Upper lobe of right lung (tissue), 1 donor: ENCODE measurements around the gene NDUFS5. TPM values are rescaled to one million over a fixed set of nuclear protein-coding genes. Genes with fewer than 3 reads are reported as not detected.
"Not testable (repeated sequence)": the region's sequence is repeated elsewhere in the genome, so short reads cannot be mapped to it uniquely, and the experiment has no call there.

Source experiments
- ATAC-seq: fragments of 200-7000 bp; cut with Tn5 transposase; one replicate; pipeline ENCODE4 v1.9.1; 2020; ENCODE audit warnings: mild to moderate bottlenecking, moderate library complexity
- DNase-seq: peaks from one replicate; pipeline ENCODE4 v3.0.0-alpha.2; 2020
- H3K27ac ChIP-seq: fragments of 200-600 bp; one replicate; pipeline ENCODE4 v1.8.0; 2022
- H3K27me3 ChIP-seq: fragments of 200-600 bp; one replicate; pipeline ENCODE4 v1.8.0; 2022; ENCODE audit warnings: mild to moderate bottlenecking
- H3K36me3 ChIP-seq: fragments of 200-600 bp; one replicate; pipeline ENCODE4 v1.8.0; 2022
- H3K4me1 ChIP-seq: fragments of 200-600 bp; one replicate; pipeline ENCODE4 v1.8.0; 2022
- H3K4me3 ChIP-seq: fragments of 200-600 bp; one replicate; pipeline ENCODE4 v1.8.0; 2022; ENCODE audit warnings: mild to moderate bottlenecking
- H3K9me3 ChIP-seq: fragments of 200-600 bp; one replicate; pipeline ENCODE4 v1.8.0; 2022
- intact Hi-C: fragments of 100-400 bp; cut with DNase I; formaldehyde crosslinking; loops from one replicate; pipeline ENCODE4 v1.11.0; 2022
- total RNA-seq: library from RNA; stranded (reverse); fragmentation: NEBNext Ultra II Directional; extraction: Animal tissue kit (Norgen Biotek cat#: 25700); gene quantifications from one replicate; pipeline ENCODE4 v1.2.1, GENCODE V29; 2021
- TF ChIP-seq, protein P1 (sequence below): fragments of 200-600 bp; IDR thresholded peaks from one replicate; pipeline ENCODE4 v1.8.0; 2022; ENCODE audit warnings: antibody characterized with exemption
- donor health status: DM: no; HTN: yes; CAD: no; lungs with severe emphysema.

The NDUFS5 gene
- total RNA-seq, 1 donor from 2014 or later: 154 TPM

DNA sequence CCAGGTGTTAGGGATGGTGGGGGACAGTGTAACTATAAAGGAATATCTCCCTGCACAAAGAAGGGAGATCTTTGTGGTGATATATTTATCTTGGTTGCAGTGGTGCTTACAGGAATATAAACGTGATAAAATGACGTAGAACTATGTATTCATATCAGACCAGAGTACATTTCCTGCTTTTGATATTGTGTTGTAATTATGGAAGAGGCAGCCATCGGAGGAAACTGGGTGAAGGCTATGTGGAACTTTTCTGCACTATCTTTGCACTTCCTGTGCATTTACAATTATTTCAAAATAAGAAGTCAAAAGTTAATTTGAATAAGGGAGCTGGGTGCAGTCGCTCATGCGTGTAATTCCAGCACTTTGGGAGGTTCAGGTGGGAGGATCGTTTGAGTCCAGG is 37.6 kb downstream of the NDUFS5 start:
- intact Hi-C loops: no loop called here
- ATAC-seq (peak; percentile 64), DNase-seq (no peak)
- Histone ChIP-seq H3K27me3 (no peaks in the 10 kb centered on the region), H3K4me1 (no peaks in the 10 kb centered on the region), H3K4me3 (no peak overlapping the region), H3K27ac (no peak overlapping the region), H3K36me3 (no peaks in the 10 kb centered on the region), H3K9me3 (no peaks in the 10 kb centered on the region)
- TF ChIP-seq, protein P1, sequence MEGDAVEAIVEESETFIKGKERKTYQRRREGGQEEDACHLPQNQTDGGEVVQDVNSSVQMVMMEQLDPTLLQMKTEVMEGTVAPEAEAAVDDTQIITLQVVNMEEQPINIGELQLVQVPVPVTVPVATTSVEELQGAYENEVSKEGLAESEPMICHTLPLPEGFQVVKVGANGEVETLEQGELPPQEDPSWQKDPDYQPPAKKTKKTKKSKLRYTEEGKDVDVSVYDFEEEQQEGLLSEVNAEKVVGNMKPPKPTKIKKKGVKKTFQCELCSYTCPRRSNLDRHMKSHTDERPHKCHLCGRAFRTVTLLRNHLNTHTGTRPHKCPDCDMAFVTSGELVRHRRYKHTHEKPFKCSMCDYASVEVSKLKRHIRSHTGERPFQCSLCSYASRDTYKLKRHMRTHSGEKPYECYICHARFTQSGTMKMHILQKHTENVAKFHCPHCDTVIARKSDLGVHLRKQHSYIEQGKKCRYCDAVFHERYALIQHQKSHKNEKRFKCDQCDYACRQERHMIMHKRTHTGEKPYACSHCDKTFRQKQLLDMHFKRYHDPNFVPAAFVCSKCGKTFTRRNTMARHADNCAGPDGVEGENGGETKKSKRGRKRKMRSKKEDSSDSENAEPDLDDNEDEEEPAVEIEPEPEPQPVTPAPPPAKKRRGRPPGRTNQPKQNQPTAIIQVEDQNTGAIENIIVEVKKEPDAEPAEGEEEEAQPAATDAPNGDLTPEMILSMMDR: no peak

DNA sequence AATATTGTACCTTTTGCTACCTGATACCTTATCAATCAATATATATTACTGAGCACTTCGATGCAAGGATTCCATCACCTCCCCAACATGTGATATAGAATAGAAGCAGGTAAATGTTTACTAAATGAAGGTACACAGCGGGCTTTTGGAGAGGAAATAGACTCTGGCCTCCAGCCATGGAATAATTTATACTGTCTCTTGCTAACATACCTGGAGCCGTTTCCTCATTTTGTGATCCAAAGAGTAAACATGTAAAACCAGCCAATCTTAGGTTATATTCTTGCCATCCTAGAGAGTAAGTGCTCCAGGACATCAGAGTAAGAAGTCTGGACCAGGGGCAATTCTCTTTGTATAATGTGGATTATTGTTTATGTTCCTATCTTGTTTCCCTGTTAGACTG is 39.4 kb downstream of the NDUFS5 start:
- TF ChIP-seq, protein P1: no peak

DNA sequence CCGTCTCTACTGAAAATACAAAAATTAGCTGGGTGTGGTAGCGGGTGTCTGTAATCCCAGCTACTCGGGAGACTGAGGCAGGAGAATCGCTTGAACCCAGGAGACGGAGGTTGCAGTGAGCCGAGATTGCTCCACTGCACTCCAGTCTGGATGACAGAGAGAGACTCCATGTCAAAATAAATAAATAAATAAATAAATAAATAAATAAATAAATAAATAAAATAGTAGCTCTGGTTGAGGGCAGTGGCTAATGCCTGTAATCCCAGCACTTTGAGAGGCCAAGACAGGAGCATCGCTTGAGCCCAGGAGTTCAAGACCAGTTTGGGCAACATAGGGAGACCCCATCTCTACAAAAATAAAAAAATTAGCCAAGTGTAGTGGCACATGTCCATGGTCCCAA is 42.1 kb downstream of the NDUFS5 start:
- ATAC-seq, H3K4me1 ChIP-seq, H3K27ac ChIP-seq, H3K9me3 ChIP-seq, H3K27me3 ChIP-seq, H3K4me3 ChIP-seq, intact Hi-C loops, H3K36me3 ChIP-seq: not testable (repeated sequence)
- peak; percentile 2 for DNase-seq

More for the DNA sequence above, 39.4 kb downstream of the NDUFS5 start:
- no peak overlapping the region for H3K27ac ChIP-seq
- ATAC-seq: no peak
- H3K4me3 ChIP-seq: no peak overlapping the region
- H3K4me1 ChIP-seq: no peaks in the 10 kb centered on the region
- no peaks in the 10 kb centered on the region for H3K36me3 ChIP-seq
- H3K9me3 ChIP-seq: no peaks in the 10 kb centered on the region
- intact Hi-C loops: no loop called here
- H3K27me3 ChIP-seq: no peaks in the 10 kb centered on the region
- DNase-seq: no peak

DNA sequence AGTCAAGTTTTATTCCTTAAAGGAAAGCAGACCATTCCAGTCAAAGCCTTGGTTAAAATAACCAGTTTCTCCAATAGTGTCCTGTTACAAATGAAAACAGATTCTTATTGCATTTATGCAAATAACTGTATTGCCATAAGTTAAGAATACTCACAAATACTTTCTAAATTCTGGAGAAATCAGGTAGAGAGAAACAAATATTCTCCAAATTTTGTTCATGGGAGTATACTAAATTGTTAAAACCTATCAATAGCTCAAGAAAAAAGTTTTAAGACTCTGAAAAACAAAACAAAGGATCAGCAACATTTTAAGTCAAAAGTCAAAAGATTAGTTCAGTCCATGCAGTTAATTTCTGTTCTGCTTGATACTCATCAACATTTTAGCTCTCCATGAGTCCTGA is 45.4 kb downstream of the NDUFS5 start:
- H3K4me3 ChIP-seq, H3K9me3 ChIP-seq, H3K27me3 ChIP-seq, ATAC-seq, intact Hi-C loops, H3K27ac ChIP-seq, H3K4me1 ChIP-seq, H3K36me3 ChIP-seq, DNase-seq: not testable (repeated sequence)

DNA sequence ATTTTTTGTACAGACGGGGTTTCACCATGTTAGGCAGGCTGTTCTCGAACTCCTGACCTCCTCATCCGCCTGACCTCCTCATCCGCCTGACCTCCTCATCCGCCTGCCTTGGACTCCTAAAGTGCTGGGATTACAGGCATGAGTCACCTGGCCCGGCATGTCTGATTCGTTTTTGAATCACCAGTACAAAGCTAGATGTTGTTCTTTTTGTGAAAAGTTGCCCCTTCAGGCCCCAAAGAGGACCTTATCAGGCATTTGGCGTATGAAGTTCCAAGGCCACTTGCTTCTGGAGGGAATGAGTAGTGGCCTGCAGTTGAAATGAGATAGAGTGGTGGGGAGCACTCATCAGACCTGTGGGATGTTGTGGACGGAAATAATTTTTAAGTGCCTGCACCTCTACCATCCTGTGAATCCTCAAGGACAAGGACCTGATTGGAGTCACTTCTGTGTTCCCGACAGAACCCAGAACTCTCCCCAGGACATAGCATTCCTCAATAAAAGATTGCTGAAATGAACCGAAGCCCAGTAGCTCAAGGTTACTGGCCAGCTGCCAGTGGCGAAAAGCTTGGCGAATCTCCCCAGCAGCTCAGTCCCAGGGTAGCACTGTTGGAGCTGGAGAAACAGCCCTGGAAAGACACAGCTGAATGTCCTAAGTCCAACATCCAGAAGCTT is 50.1 kb downstream of the NDUFS5 start:
- Histone ChIP-seq H3K27me3 (no peaks in the 10 kb centered on the region), H3K27ac (no peak overlapping the region), H3K4me1 (peaks cover 7% of the 10 kb centered on the region), H3K36me3 (no peaks in the 10 kb centered on the region), H3K9me3 (no peaks in the 10 kb centered on the region), H3K4me3 (no peak overlapping the region)
- DNase-seq: peak; percentile 64
- no peak for ATAC-seq
- intact Hi-C loops: no loop called here
- TF ChIP-seq, protein P1: no peak

DNA sequence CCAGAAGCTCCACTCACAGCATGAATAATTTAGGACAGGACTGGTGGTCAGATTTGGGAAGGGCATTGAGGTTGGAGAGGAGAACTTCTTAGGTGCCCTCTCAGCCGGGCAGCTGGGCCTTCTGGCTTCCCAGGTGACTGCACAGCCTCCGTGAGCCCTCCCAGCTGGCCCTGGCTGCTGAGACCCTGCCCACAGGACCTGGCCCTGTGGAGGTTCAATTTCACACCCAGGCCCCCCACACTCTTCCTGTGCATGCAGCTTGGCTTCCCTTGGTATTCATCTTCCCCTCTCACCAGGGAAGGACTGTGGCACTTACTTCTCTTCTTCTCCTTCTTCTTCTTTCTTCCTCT is 50.6 kb downstream of the NDUFS5 start:
- peaks cover 2% of the 10 kb centered on the region for H3K27me3 ChIP-seq
- ATAC-seq (no peak), DNase-seq (peak; percentile 29)
- H3K36me3 ChIP-seq: no peaks in the 10 kb centered on the region
- H3K27ac ChIP-seq: no peak overlapping the region
- intact Hi-C loops: no loop called here
- peaks cover 7% of the 10 kb centered on the region for H3K4me1 ChIP-seq
- H3K4me3 ChIP-seq: no peak overlapping the region
- H3K9me3 ChIP-seq: no peaks in the 10 kb centered on the region
- TF ChIP-seq, protein P1: no peak
